ENCODE data around the gene LPAR2.

The LPAR2 gene

DNA sequence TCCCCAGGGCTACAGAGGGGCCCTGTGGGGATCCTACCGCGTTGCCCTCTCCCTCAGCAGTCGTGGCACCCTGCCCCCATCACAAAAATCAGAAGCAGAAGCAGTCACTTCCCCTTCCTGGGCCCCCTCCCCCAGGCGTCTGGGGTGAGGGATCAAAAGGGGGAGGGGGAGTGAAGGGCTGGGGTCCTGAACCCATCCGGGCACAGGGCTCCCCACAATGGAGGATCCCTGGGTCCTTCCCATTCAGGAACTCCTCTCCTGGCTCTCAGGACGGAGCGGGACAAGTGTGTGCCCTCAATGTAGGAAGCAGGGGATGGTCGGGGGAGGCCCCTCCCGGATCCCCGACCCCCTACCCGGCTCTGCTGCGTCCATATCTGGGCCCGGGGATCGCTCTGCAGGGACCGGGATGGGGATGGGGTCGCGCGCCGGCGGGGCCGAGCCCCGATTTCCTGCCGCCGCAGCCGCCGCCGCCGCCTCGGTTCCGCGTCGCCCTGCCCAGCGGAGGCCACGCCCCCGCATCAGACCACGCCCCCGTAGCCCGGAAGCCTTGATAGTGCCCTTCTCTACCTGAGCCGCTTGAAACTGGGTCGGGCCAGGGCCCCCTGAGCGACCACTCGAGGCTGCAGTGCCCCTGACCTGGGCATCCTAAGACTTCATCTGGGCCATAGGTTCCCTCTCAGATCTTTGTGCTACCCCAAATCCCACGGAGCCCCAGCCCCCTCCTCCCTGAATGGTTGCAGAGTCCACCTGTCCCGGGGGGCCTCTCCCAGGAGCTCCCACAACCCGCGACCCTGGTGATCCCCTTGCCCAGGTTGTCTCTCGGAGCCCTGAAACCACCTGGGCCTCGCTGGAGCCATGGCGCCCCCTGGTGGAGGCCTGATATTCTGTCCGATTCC is 15.4 kb upstream of the LPAR2 start, which contains the start of gene GMIP:
Gene GMIP, minus strand, starts transcription at position 500 of the 896 bp plus-strand sequence. Its CDS starts 128 bp downstream, at position 372.
- peak within 1 kb of the TSS; percentile 80 to 84 for H3K9ac ChIP-seq (ENCODE audit: low read depth in 1 of 2, low read length in 2 of 2)
- no peaks in the 10 kb centered on the region for H3K27me3 ChIP-seq (ENCODE audit: control insufficient read depth in 2 of 2, insufficient read depth in 2 of 2, low read length in 2 of 2)
- peaks cover 0 to 5% of the 10 kb centered on the region in 2 donors for H3K4me1 ChIP-seq (ENCODE audit: control insufficient read depth in 2 of 2, insufficient read depth in 2 of 2, low read length in 2 of 2)
- H3K27ac ChIP-seq (ENCODE audit: low read depth in 2 of 2, low read length in 2 of 2): peak within 1 kb of the TSS; percentile 88 to 91
- peaks cover 23 to 31% of the 10 kb centered on the region in 2 donors for H3K36me3 ChIP-seq (ENCODE audit: control insufficient read depth in 2 of 2, insufficient read depth in 2 of 2, low read length in 2 of 2)
- peak within 1 kb of the TSS; percentile 79 to 93 for H3K4me3 ChIP-seq (ENCODE audit: low read length in 2 of 2)
- H3K9me3 ChIP-seq (ENCODE audit: control insufficient read depth in 2 of 2, low read length in 2 of 2): no peaks in the 10 kb centered on the region

DNA sequence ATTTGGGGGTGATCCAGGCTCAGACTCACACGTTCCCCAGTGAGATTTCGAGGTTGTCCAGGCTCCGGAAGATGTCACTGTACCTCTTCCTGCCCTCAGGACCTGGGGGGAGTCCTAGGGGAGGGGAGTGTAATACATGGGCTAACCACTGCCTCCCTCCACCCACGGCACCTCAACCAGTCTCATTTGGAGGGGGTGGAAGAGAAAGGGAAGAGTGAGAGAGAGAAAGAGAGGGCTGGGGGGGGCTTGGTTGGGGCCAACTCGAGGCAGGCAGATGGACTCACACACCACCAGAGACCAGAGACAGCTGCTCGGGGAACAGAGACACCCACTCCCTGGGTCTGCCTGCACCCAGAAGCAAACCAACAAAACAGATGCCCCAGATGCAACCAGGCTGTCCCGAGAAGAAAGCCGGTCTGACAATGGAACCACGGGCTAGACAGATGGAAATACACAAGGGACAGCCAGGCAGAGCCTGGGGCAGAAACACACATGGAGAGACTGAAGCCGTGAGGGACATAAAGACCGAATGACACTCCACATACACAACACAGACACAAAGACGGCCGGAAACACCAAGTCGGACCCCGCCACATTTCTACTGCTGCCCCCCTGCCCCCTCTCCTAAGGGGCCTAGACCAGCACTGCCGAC is 14.6 kb upstream of the LPAR2 start:
- Histone ChIP-seq H3K27me3 (ENCODE audit: control insufficient read depth in 2 of 2, insufficient read depth in 2 of 2, low read length in 2 of 2) (no peaks in the 10 kb centered on the region), H3K4me3 (ENCODE audit: low read length in 2 of 2) (peak overlapping the region; percentile 79 to 93), H3K9me3 (ENCODE audit: control insufficient read depth in 2 of 2, low read length in 2 of 2) (no peaks in the 10 kb centered on the region), H3K36me3 (ENCODE audit: control insufficient read depth in 2 of 2, insufficient read depth in 2 of 2, low read length in 2 of 2) (peaks cover 25 to 30% of the 10 kb centered on the region in 2 donors), H3K4me1 (ENCODE audit: control insufficient read depth in 2 of 2, insufficient read depth in 2 of 2, low read length in 2 of 2) (peaks cover 0 to 5% of the 10 kb centered on the region in 2 donors), H3K27ac (ENCODE audit: low read depth in 2 of 2, low read length in 2 of 2) (peak overlapping the region in 1 of 2 donors; percentile 91), H3K9ac (ENCODE audit: low read depth in 1 of 2, low read length in 2 of 2) (peak overlapping the region; percentile 80 to 84)

DNA sequence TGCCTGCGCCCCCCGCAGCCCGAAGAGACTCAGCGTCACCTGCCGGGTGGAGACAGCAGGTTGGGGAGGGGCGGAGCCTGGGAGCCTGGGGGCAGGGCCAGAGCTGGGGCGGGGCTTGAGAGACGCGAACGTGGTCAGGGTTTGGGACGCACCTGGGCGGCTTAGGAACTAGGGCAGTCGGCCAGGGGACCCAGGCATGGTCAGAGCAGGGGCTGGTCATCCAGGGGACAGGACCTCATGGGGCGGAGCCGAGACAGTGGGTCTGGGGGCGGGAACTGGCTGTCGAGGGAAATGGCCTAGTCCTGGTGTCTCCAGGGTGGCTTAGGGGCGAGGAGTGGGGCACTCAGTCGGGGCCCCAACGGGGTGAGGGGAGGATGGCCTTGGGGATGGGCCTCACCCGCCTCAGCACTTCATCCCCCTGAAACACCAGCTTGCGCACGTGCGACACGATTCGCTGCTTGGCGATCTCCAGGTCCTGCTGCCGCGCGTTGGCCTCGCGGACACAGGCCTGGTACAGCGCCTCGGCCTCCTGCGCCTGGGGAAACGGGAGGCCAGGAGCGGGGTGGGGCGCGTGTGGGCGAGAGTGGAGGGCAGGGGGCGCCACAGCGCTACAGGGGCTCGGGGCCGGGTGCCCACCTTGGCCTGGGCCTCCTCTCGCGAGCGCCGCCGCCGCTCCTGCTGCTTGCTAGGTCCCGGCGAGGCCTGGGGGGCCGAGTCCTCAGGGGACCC is 9.7 kb upstream of the LPAR2 start:
- H3K27ac ChIP-seq (ENCODE audit: low read depth in 2 of 2, low read length in 2 of 2): no peak overlapping the region
- no peak overlapping the region for H3K4me3 ChIP-seq (ENCODE audit: low read length in 2 of 2)
- H3K36me3 ChIP-seq (ENCODE audit: control insufficient read depth in 2 of 2, insufficient read depth in 2 of 2, low read length in 2 of 2): peaks cover 24 to 34% of the 10 kb centered on the region in 2 donors
- H3K4me1 ChIP-seq (ENCODE audit: control insufficient read depth in 2 of 2, insufficient read depth in 2 of 2, low read length in 2 of 2): peaks cover 0 to 2% of the 10 kb centered on the region in 2 donors
- H3K9ac ChIP-seq (ENCODE audit: low read depth in 1 of 2, low read length in 2 of 2): no peak overlapping the region
- no peaks in the 10 kb centered on the region for H3K27me3 ChIP-seq (ENCODE audit: control insufficient read depth in 2 of 2, insufficient read depth in 2 of 2, low read length in 2 of 2)
- H3K9me3 ChIP-seq (ENCODE audit: control insufficient read depth in 2 of 2, low read length in 2 of 2): no peaks in the 10 kb centered on the region

DNA sequence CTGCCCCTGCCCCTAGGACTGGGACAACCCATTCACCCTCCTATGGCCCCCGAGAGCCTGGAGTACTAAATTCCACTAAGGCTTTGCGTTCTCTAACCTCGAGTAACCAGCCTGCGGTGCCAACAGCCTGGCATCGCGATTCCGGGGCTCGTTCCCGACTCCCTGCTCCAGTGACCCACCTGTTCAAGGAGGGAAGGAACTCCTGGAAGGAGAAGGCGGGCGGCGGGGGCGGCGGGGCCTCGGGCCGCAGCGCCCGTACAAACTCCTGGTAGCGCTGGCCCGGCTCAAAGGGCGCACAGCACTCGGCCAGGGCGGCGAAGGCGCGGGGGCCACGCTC is 9.1 kb upstream of the LPAR2 start:
- H3K4me3 ChIP-seq (ENCODE audit: low read length in 2 of 2): no peak overlapping the region
- H3K9me3 ChIP-seq (ENCODE audit: control insufficient read depth in 2 of 2, low read length in 2 of 2): no peaks in the 10 kb centered on the region
- H3K4me1 ChIP-seq (ENCODE audit: control insufficient read depth in 2 of 2, insufficient read depth in 2 of 2, low read length in 2 of 2): no peaks in the 10 kb centered on the region
- peaks cover 26 to 39% of the 10 kb centered on the region in 2 donors for H3K36me3 ChIP-seq (ENCODE audit: control insufficient read depth in 2 of 2, insufficient read depth in 2 of 2, low read length in 2 of 2)
- no peak overlapping the region for H3K27ac ChIP-seq (ENCODE audit: low read depth in 2 of 2, low read length in 2 of 2)
- H3K9ac ChIP-seq (ENCODE audit: low read depth in 1 of 2, low read length in 2 of 2): no peak overlapping the region
- no peaks in the 10 kb centered on the region for H3K27me3 ChIP-seq (ENCODE audit: control insufficient read depth in 2 of 2, insufficient read depth in 2 of 2, low read length in 2 of 2)

DNA sequence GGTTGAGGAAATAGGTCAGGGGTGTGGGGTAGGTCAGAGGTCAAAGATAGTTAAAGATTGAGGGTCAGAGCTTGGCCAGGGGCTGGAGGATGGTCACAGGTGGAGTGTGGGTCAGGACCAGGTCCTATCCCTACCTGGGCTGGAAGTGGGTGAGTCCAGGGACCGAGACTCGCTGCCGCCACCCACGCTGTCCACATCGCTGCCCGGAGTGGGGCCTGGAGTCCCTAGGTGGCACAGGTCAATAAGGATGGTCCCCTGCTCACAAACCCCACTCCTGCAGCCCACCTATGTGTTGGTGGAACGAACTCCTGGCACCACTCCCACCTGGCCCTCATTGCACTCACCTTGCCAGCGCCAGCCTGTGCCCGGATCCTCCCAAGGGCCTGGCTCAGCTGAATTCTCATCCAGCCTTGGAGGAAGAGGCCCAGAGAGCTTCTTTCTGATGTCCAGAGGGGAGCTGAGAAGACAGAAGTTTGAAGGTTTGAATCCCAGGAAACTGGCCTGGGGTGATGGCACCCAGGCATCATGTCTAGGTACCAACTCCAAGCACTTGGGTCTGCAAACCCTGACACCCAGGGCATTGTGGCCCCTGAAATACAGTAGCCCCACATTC is 8.7 kb upstream of the LPAR2 start:
- peaks cover 26 to 39% of the 10 kb centered on the region in 2 donors for H3K36me3 ChIP-seq (ENCODE audit: control insufficient read depth in 2 of 2, insufficient read depth in 2 of 2, low read length in 2 of 2)
- H3K4me3 ChIP-seq (ENCODE audit: low read length in 2 of 2): no peak overlapping the region
- H3K27ac ChIP-seq (ENCODE audit: low read depth in 2 of 2, low read length in 2 of 2): no peak overlapping the region
- H3K4me1 ChIP-seq (ENCODE audit: control insufficient read depth in 2 of 2, insufficient read depth in 2 of 2, low read length in 2 of 2): no peaks in the 10 kb centered on the region
- no peaks in the 10 kb centered on the region for H3K9me3 ChIP-seq (ENCODE audit: control insufficient read depth in 2 of 2, low read length in 2 of 2)
- H3K27me3 ChIP-seq (ENCODE audit: control insufficient read depth in 2 of 2, insufficient read depth in 2 of 2, low read length in 2 of 2): no peaks in the 10 kb centered on the region
- H3K9ac ChIP-seq (ENCODE audit: low read depth in 1 of 2, low read length in 2 of 2): no peak overlapping the region

DNA sequence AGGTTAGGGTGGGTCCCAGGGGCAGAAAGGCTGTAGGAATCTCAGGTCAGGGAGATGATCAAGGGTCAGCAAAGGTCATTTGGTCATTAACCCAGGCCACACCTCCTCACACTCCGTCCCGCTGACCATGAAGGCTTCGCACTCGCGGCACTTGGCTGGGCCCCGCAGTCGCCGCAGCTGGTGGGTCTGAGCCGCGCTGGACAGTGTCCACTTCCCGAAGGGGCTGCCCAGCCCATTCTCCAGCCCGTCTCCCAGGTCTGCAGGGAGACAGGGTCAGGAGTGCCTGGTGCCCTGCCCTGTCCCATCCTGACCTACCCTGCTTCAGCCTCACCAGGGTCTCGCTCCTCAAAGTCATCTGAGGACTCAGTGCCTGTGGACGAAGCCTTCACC is 7.3 kb upstream of the LPAR2 start:
- Histone ChIP-seq H3K9me3 (ENCODE audit: control insufficient read depth in 2 of 2, low read length in 2 of 2) (no peaks in the 10 kb centered on the region), H3K9ac (ENCODE audit: low read depth in 1 of 2, low read length in 2 of 2) (no peak overlapping the region), H3K27ac (ENCODE audit: low read depth in 2 of 2, low read length in 2 of 2) (no peak overlapping the region), H3K27me3 (ENCODE audit: control insufficient read depth in 2 of 2, insufficient read depth in 2 of 2, low read length in 2 of 2) (no peaks in the 10 kb centered on the region), H3K4me1 (ENCODE audit: control insufficient read depth in 2 of 2, insufficient read depth in 2 of 2, low read length in 2 of 2) (no peaks in the 10 kb centered on the region), H3K36me3 (ENCODE audit: control insufficient read depth in 2 of 2, insufficient read depth in 2 of 2, low read length in 2 of 2) (peaks cover 26 to 45% of the 10 kb centered on the region in 2 donors), H3K4me3 (ENCODE audit: low read length in 2 of 2) (no peak overlapping the region)

DNA sequence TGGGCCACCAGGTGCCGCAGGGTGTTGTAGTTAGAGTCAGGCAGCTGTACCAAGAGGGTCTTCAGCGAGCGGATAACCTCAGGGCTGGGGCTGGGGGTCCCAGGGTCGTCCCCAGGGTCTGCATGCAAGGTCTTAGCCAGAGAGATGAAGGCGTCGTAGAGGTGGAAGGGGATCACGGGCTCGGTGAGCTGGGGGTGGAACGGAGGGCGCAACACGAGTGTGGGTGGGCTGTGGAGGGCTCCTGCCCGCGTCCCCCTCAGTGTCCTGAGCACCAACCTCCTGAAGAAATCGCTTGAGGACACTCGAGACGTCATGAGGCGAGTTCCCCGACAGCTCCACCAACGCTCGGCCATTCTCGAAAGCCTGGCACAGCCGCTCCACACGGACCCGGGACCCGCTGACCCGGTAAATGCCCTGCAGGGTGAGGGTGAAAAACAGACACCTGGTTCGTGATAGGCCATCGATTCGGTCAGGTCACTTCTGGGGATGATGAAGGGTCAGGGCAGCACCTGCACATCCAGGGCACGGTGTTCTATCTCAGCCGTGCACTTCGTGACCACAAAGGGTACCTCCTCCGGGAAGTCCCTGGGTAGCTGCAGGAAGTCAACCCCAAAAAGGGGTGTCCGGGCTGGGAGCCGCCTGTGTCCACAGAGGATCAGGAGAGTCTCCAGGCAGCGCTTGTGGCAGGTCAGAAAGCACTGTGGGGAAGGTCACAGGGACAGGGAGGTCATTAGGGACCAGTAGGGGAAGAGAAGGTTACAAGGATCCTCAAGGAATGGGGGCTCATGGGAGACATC is 6.7 kb upstream of the LPAR2 start:
- no peak overlapping the region for H3K27ac ChIP-seq (ENCODE audit: low read depth in 2 of 2, low read length in 2 of 2)
- no peak overlapping the region for H3K4me3 ChIP-seq (ENCODE audit: low read length in 2 of 2)
- no peaks in the 10 kb centered on the region for H3K4me1 ChIP-seq (ENCODE audit: control insufficient read depth in 2 of 2, insufficient read depth in 2 of 2, low read length in 2 of 2)
- H3K9ac ChIP-seq (ENCODE audit: low read depth in 1 of 2, low read length in 2 of 2): no peak overlapping the region
- H3K36me3 ChIP-seq (ENCODE audit: control insufficient read depth in 2 of 2, insufficient read depth in 2 of 2, low read length in 2 of 2): peaks cover 26 to 45% of the 10 kb centered on the region in 2 donors
- H3K27me3 ChIP-seq (ENCODE audit: control insufficient read depth in 2 of 2, insufficient read depth in 2 of 2, low read length in 2 of 2): no peaks in the 10 kb centered on the region
- no peaks in the 10 kb centered on the region for H3K9me3 ChIP-seq (ENCODE audit: control insufficient read depth in 2 of 2, low read length in 2 of 2)

DNA sequence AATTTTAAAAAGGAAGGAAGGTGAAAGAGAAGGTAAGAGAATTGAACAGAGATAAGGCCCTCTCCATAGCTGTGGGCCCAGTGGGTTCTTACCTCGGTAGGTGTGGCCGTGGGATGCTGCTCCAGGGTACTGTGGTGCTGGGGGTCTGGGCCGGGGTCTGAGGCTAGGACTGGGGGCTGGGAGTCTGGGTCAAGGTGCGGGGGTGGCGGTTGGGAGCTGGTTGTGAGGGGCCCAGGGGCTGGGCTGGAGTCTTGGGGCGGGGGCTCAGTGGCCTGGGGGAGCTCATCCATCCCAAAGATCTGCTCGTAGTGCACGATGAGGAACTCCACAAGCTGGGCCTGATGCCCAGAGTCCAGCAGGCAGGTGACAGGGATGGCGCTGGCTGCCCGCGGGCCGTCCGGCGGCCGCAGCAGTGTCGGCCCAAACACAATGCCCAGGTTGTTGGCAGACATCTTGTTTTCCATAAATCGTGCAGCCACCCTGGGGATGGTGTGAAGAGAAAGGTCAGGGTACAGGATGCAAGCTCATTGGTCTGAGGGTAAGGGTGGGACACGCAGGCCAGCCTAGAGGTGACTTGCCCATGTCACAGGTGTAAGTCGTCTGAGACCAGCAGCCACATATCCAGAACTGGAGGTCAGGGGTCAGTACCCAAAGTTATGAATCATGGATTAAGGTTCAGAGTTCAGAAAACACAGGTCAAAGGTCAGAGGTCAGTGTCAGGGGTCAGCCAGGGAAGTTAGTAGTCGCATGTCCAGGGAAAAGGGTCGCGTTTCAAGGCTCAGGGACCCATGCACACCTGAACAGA is 5.9 kb upstream of the LPAR2 start:
- H3K27me3 ChIP-seq (ENCODE audit: control insufficient read depth in 2 of 2, insufficient read depth in 2 of 2, low read length in 2 of 2): no peaks in the 10 kb centered on the region
- H3K27ac ChIP-seq (ENCODE audit: low read depth in 2 of 2, low read length in 2 of 2): no peak overlapping the region
- H3K36me3 ChIP-seq (ENCODE audit: control insufficient read depth in 2 of 2, insufficient read depth in 2 of 2, low read length in 2 of 2): peaks cover 26 to 45% of the 10 kb centered on the region in 2 donors
- H3K4me1 ChIP-seq (ENCODE audit: control insufficient read depth in 2 of 2, insufficient read depth in 2 of 2, low read length in 2 of 2): no peaks in the 10 kb centered on the region
- no peak overlapping the region for H3K9ac ChIP-seq (ENCODE audit: low read depth in 1 of 2, low read length in 2 of 2)
- no peaks in the 10 kb centered on the region for H3K9me3 ChIP-seq (ENCODE audit: control insufficient read depth in 2 of 2, low read length in 2 of 2)
- no peak overlapping the region for H3K4me3 ChIP-seq (ENCODE audit: low read length in 2 of 2)

DNA sequence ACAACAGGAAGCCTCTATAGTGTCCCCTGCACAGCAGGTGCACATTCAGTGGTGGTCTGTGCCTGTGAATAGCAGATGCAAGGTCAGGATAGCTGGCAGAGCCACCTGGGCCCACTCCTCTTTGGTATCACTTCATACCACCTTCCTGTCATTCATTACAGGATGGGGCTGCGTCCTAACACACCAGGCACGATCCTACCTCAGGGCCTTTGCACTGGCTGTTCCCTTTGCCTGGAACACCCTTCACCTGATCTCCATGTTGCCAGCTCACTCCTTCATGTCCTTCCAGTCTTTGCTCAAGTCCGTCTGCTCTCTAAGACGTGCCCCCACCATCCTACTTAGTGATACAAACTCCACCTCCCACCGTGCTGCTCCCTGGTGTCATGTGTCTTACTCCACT is 4.6 kb upstream of the LPAR2 start:
- Histone ChIP-seq H3K9ac (ENCODE audit: low read depth in 1 of 2, low read length in 2 of 2) (no peak overlapping the region), H3K36me3 (ENCODE audit: control insufficient read depth in 2 of 2, insufficient read depth in 2 of 2, low read length in 2 of 2) (peaks cover 21 to 40% of the 10 kb centered on the region in 2 donors), H3K4me3 (ENCODE audit: low read length in 2 of 2) (no peak overlapping the region), H3K27ac (ENCODE audit: low read depth in 2 of 2, low read length in 2 of 2) (no peak overlapping the region), H3K4me1 (ENCODE audit: control insufficient read depth in 2 of 2, insufficient read depth in 2 of 2, low read length in 2 of 2) (peaks cover 3 to 4% of the 10 kb centered on the region in 2 donors), H3K27me3 (ENCODE audit: control insufficient read depth in 2 of 2, insufficient read depth in 2 of 2, low read length in 2 of 2) (no peaks in the 10 kb centered on the region), H3K9me3 (ENCODE audit: control insufficient read depth in 2 of 2, low read length in 2 of 2) (no peaks in the 10 kb centered on the region)

All from mucosa of rectum (tissue), 2 donors.